GM12892 (cell line): ENCODE measurements around the gene LRP8.

ENCODE experiments used
- POLR2A ChIP-seq: IDR thresholded peaks from 2 replicates; pipeline ENCODE4 v1.6.1; 2011; ENCODE audit warnings: low read depth, low read length, control low read depth
- POLR2AphosphoS5 ChIP-seq: IDR thresholded peaks from 2 replicates; pipeline ENCODE4 v1.6.1; 2011; ENCODE audit warnings: low read depth, low read length, control low read depth
- TAF1 ChIP-seq: IDR thresholded peaks from 2 replicates; pipeline ENCODE4 v1.6.1; 2011; ENCODE audit warnings: low read depth, mild to moderate bottlenecking, control low read depth, low read length, borderline replicate concordance

DNA sequence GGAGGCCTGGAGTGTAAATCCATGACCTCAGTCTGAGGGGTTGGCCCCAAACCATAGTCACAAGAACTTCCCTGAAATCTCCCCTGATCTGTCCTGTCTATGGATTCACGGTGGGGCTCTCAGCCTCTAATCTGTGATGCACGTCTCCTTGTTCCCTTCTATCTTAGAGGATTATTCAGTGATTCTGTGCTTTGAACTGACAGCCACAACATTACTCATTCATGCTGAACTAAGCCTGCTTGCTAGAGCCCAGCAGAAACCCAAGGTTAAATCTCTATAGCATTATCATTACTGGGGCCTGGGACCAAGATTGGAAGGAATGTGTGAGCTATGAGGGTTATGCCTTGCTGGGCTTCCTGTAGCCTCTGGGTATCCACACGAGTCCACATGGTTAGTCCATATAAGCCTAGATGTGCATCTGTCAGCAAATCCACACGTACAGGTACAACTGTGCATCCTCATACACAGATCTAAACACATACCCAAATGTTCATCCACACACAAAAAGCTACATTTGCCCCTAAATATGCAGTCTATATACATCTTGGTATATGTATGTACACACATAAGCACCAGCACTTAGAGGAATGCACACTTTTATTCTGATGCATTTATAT, 67.1 kb downstream of the LRP8 start:
- TF ChIP-seq POLR2A = no peak
- no peak for TF ChIP-seq POLR2AphosphoS5
- TF ChIP-seq TAF1 = no peak
